Measurements from ENCODE around the gene SP110. TPM values are rescaled to one million over a fixed set of nuclear protein-coding genes. Genes with fewer than 3 reads are reported as not detected.

The SP110 gene
- total and polyA plus RNA-seq, 2 of the 4 experiments (the other 2 are of a cell fraction): 9.3 to 10.2 TPM

GRCh38 chr2:230246206-230246605, 26.4 kb upstream of the SP110 start:
- intact Hi-C loops (cut with micrococcal nuclease): no loop called here
- peaks cover 5% of the 10 kb centered on the region; the same call in 1 of the 2 replicates for H3K27me3 ChIP-seq (ENCODE audit: control insufficient read depth, insufficient read depth, low read length)
- no peak overlapping the region for H2BK120ac ChIP-seq (ENCODE audit: low read depth, low read length)
- H2AK9ac ChIP-seq (replicated peaks; ENCODE audit: low read depth, low read length, poor library complexity): no peak overlapping the region
- no peak overlapping the region for H2BK5ac ChIP-seq (ENCODE audit: low read depth, low read length, poor library complexity, severe bottlenecking)
- H3K4me3 ChIP-seq (ENCODE audit: insufficient read depth, low read depth, low read length): no peak overlapping the region
- no peak overlapping the region for H2BK15ac ChIP-seq (ENCODE audit: low read depth, low read length)
- H2AK5ac ChIP-seq (ENCODE audit: low read depth, low read length): no peak overlapping the region
- no peak overlapping the region for H3K9ac ChIP-seq (ENCODE audit: low read depth, low read length)
- no peak overlapping the region for H4K8ac ChIP-seq (ENCODE audit: low read depth in 2 of 2, low read length in 2 of 2)
- H4K91ac ChIP-seq (ENCODE audit: insufficient read depth, low read depth, low read length): no peak overlapping the region
- H2BK20ac ChIP-seq (ENCODE audit: low read depth, low read length): no peak overlapping the region
- dilution Hi-C loops (cut with HindIII; ENCODE audit: low sequenced_read_pairs, unreplicated experiment): no loop called here
- no peaks in the 10 kb centered on the region for H3K4me1 ChIP-seq (ENCODE audit: control insufficient read depth, insufficient read depth, low read length)
- POLR2A ChIA-PET (ENCODE audit: unreplicated experiment): no interaction called here
- no peaks in the 10 kb centered on the region for H3K79me1 ChIP-seq (ENCODE audit: low read depth in 1 of 2, low read length in 2 of 2)
- no peaks in the 10 kb centered on the region for H3K9me3 ChIP-seq (ENCODE audit: control insufficient read depth, insufficient read depth, low read length)
- no peak overlapping the region for H3K23ac ChIP-seq (ENCODE audit: low read depth, low read length)
- H3K14ac ChIP-seq (replicated peaks; ENCODE audit: low read depth, low read length): no peak overlapping the region
- H3K4ac ChIP-seq (ENCODE audit: low read depth, low read length): no peak overlapping the region
- 17% methylated on average over 2 of the region's 3 CpGs; no CpG with 5 or more reads in 1 of the 2 experiments for WGBS, 2 experiments (ENCODE audit: extremely low coverage in 2 of 2, insufficient read length in 1 of 2)
- ATAC-seq (ENCODE audit: low read depth): no peak
- in situ Hi-C loops (cut with MboI; ENCODE audit: low sequenced_read_pairs): no loop called here
- CTCF ChIA-PET: no interaction called here
- H4K20me1 ChIP-seq (ENCODE audit: insufficient read depth, low read length): no peaks in the 10 kb centered on the region
- no peak for DNase-seq
- no peak overlapping the region for H4K5ac ChIP-seq (ENCODE audit: low read depth, low read length)
- no peaks in the 10 kb centered on the region for H3K9me1 ChIP-seq (ENCODE audit: insufficient read depth, low read length)
- H3K27ac ChIP-seq (ENCODE audit: insufficient read depth, low read length): no peak overlapping the region
- no peaks in the 10 kb centered on the region for H3K36me3 ChIP-seq (ENCODE audit: control insufficient read depth, insufficient read depth, low read length)
- no peak overlapping the region for H3K18ac ChIP-seq (ENCODE audit: low read depth, low read length)
- BruUV-seq (replicated peaks): no TSS peak
- no peak overlapping the region for H3K56ac ChIP-seq (ENCODE audit: extremely low read depth, insufficient read depth, low read length)
- no peak for TF ChIP-seq RAD21 (IDR thresholded peaks at IDR 0.05; ENCODE audit: low read length)
- no peak for TF ChIP-seq RFX5 (IDR thresholded peaks at IDR 0.05; ENCODE audit: low read depth, low read length)
- TF ChIP-seq RCOR1 (IDR thresholded peaks at IDR 0.05; ENCODE audit: insufficient replicate concordance, low read length): no peak
- TF ChIP-seq MXI1 (IDR thresholded peaks at IDR 0.05; ENCODE audit: borderline replicate concordance, low read depth, low read length): no peak
- TF ChIP-seq MAFK (IDR thresholded peaks at IDR 0.05; ENCODE audit: low read depth, low read length): no peak
- no peak for TF ChIP-seq CTCF (conservative IDR thresholded peaks at IDR 0.05; ENCODE audit: low read depth, low read length)
- TF ChIP-seq NFE2L2 (IDR thresholded peaks at IDR 0.05; ENCODE audit: low read depth, low read length): no peak
- no peak for TF ChIP-seq MAZ (IDR thresholded peaks at IDR 0.05; ENCODE audit: borderline replicate concordance, low read depth, low read length)
- no peak for TF ChIP-seq CHD1 (IDR thresholded peaks at IDR 0.05; ENCODE audit: low read depth, low read length)
- TF ChIP-seq ELK1 (IDR thresholded peaks at IDR 0.05; ENCODE audit: borderline replicate concordance, low read depth, low read length): no peak
- TF ChIP-seq SMC3 (IDR thresholded peaks at IDR 0.05; ENCODE audit: low read depth, low read length): no peak
- no peak for TF ChIP-seq FOS (IDR thresholded peaks at IDR 0.05; ENCODE audit: low read depth, low read length)
- TF ChIP-seq POLR2A (IDR thresholded peaks at IDR 0.05; ENCODE audit: low read depth, low read length): no peak
- TF ChIP-seq USF2 (IDR thresholded peaks at IDR 0.05; ENCODE audit: low read depth, low read length): no peak
- no peak for TF ChIP-seq CEBPB (IDR thresholded peaks at IDR 0.05; ENCODE audit: low read depth, low read length)
- TF ChIP-seq BHLHE40 (IDR thresholded peaks at IDR 0.05; ENCODE audit: low read depth, low read length): no peak
- no peak overlapping the region for H2AFZ ChIP-seq (replicated peaks; ENCODE audit: low read length, poor library complexity)
- no peak overlapping the region for H3K4me2 ChIP-seq (ENCODE audit: low read depth, low read length)
